Ovary (tissue), 9 donors: ENCODE results near the gene AOX1. TPM values are rescaled to one million over a fixed set of nuclear protein-coding genes. Genes with fewer than 3 reads are reported as not detected.

ENCODE experiments used
- DNase-seq, 5 donors: peaks; one replicate each; pipeline ENCODE4 v3.0.0-alpha.2; 2019 to 2020
- H3K27ac ChIP-seq, 2 donors: fragments of 200-600 bp; one replicate each; pipeline versions ENCODE4 v1.5.1 to v1.8.0; 2019 to 2022
- H3K27me3 ChIP-seq: fragments of 200-600 bp; one replicate; pipeline ENCODE4 v1.8.0; 2022
- H3K36me3 ChIP-seq: fragments of 200-600 bp; sonication (generic); one replicate; pipeline ENCODE4 v1.5.1; 2019
- H3K4me1 ChIP-seq: one replicate; pipeline ENCODE4 v1.8.1; 2013; ENCODE audit warnings: mild to moderate bottlenecking, moderate library complexity; ENCODE audit not compliant: insufficient read depth
- H3K4me3 ChIP-seq: fragments of 200-600 bp; sonication (generic); one replicate; pipeline ENCODE4 v1.5.1; 2017
- H3K9me3 ChIP-seq, 2 donors: fragments of 200-600 bp in 1 of 2; sonication (generic) in 1 of 2; one replicate each; pipeline versions ENCODE4 v1.5.1 to v1.8.1; 2013 to 2019; ENCODE audit warnings: mild to moderate bottlenecking in 1 of 2, moderate library complexity in 1 of 2
- EP300 ChIP-seq: sonication (generic); formaldehyde crosslinking; IDR thresholded peaks from one replicate; pipeline ENCODE4 v1.6.1; 2017; ENCODE audit warnings: antibody characterized with exemption
- POLR2A ChIP-seq: fragments of 450-650 bp; IDR thresholded peaks from one replicate; pipeline ENCODE4 v1.6.1; 2017; ENCODE audit warnings: antibody characterized with exemption, mild to moderate bottlenecking, moderate library complexity
- WGBS, 3 donors: extraction: QIAGEN DNeasy Blood & Tissue Kit in 1 of 3; methylation state at CpG; one replicate each; pipeline versions ENCODE4 v1.1.5 to v1.1.7; 2013 to 2017; 5-methylcytosine and 5-hydroxymethylcytosine counted together
- intact Hi-C, 4 donors: fragments of 100-400 bp; cut with DNase I; formaldehyde crosslinking; loops; one replicate each; pipeline versions ENCODE4 v1.11.0 to v1.15.1; 2022 to 2023
- polyA plus RNA-seq, 2 donors: library from polyadenylated mRNA; stranded (reverse); fragments of 200-250 nt in 1 of 2; fragments of 350-450 nt in 1 of 2; fragmentation: Illumina TruSeq in 1 of 2; extraction: RNeasy Lipid Tissue Mini Kit (QIAGEN cat#74804) in 1 of 2; gene quantifications; one replicate each; pipeline ENCODE4 v1.2.3, GENCODE V29; 2013 to 2014
- total RNA-seq, 7 donors: library from RNA; depleted of rRNA in 2 of 7; stranded (reverse); fragments of >200 nt in 2 of 7; fragmentation: NEBNext Ultra II Directional in 3 of 7; extraction: Animal tissue kit (Norgen Biotek cat#: 25700) in 3 of 7; gene quantifications; one replicate each; pipeline versions ENCODE4 v1.1.0 to v1.2.4, GENCODE V29; 2016 to 2023
- TF ChIP-seq, protein P1 (sequence below), 3 donors: fragments of 450-650 bp in 2 of 3; fragments of 200-600 bp in 1 of 3; IDR thresholded peaks; one replicate each; pipeline versions ENCODE4 v1.5.1 to v1.8.0; 2016 to 2022; ENCODE audit warnings: antibody characterized with exemption in 3 of 3, mild to moderate bottlenecking in 1 of 3
- donor health status: DM: no; HTN: no; CAD: no; lungs with moderate emphysema.
- donor health status: DM: no; HTN: no; CAD: no.
- donor health status: Bipolar disorder and iron deficiency.
- donor health status: DM: yes; HTN: yes; CAD: no.
- donor health status: DM: no; HTN: no; CAD: no.
- donor health status: DM: yes; HTN: yes; CAD: no.

Gene AOX1
- total and polyA plus RNA-seq, 9 donors: 29.1 to 105 (median 67.2) TPM

DNA sequence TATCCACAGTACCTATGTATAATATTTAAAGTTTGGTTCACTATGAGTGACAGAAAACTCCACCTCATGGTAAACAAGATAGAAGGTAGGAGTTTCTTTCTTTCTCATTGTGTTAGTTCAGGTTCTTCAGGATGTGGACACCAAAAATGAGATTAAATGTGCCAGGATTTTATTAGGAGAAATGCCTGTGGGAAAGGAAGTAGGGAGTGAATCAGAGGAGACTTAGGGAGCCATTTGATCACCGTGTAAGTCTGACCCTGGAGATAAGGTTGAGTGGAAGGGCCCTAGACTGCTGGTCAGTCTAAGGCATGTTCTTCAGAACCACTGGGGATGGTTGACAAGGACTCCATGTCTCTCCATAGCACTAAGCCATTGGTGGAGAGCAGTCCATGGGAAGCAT lies 8.1 kb downstream of the AOX1 start:
- H3K27ac ChIP-seq: no peak overlapping the region
- H3K9me3 ChIP-seq: no peaks in the 10 kb centered on the region
- peaks cover 2% of the 10 kb centered on the region for H3K4me1 ChIP-seq
- H3K36me3 ChIP-seq: no peaks in the 10 kb centered on the region
- H3K4me3 ChIP-seq: no peak overlapping the region
- no peaks in the 10 kb centered on the region for H3K27me3 ChIP-seq
- 59% methylated on average over 1 of the region's 1 CpG for WGBS, 3 donors
- intact Hi-C loops: loop anchor here in 1 of 4 donors (10.0 kb wide), 1 partner anchor 101 kb away; no protein-coding TSS in a partner anchor
- no peak for DNase-seq
- no peak for TF ChIP-seq EP300

DNA sequence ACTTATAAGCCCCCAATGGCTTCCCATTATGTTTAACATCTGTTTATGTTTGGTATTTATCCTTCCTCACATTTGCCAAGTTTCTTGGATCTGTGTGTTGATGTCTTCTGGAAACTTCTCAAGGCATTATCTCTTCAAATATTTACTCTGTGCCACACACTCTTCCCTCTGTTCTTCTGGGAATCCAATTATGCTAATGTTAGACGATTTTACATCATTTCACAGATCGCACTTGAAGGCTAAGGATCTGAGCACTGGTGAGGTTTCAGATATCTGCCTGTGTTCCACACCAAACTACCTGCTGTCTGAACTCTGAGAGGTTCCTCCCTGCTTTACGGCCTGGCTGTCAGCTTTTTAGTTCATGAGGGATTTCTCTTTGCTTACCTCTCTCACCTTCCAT lies 10.1 kb downstream of the AOX1 start:
- no peak overlapping the region for H3K27ac ChIP-seq
- no peaks in the 10 kb centered on the region for H3K27me3 ChIP-seq
- no peak for DNase-seq
- WGBS, 3 donors: 61 to 65% (median 61%) methylated on average over 3 of the region's 3 CpGs
- peaks cover 2% of the 10 kb centered on the region for H3K36me3 ChIP-seq
- H3K9me3 ChIP-seq: no peaks in the 10 kb centered on the region
- intact Hi-C loops: loop anchor here in 1 of 4 donors (10.0 kb wide), 1 partner anchor 99 kb away; no protein-coding TSS in a partner anchor
- TF ChIP-seq POLR2A (no peak), EP300 (no peak)
- no peak overlapping the region for H3K4me3 ChIP-seq
- no peaks in the 10 kb centered on the region for H3K4me1 ChIP-seq

- H3K27ac ChIP-seq: no peak overlapping the region
- intact Hi-C loops: loop anchor here in 1 of 4 donors (10.0 kb wide), 1 partner anchor 98 kb away; no protein-coding TSS in a partner anchor
- H3K9me3 ChIP-seq: no peaks in the 10 kb centered on the region
- peaks cover 2% of the 10 kb centered on the region for H3K36me3 ChIP-seq
- H3K27me3 ChIP-seq: no peaks in the 10 kb centered on the region
- 84 to 90% (median 87%) methylated on average over 5 of the region's 5 CpGs for WGBS, 3 donors
- H3K4me1 ChIP-seq: no peaks in the 10 kb centered on the region
- no peak for DNase-seq
- H3K4me3 ChIP-seq: no peak overlapping the region
- TF ChIP-seq POLR2A: no peak
- no peak for TF ChIP-seq EP300
- TF ChIP-seq, protein P1, sequence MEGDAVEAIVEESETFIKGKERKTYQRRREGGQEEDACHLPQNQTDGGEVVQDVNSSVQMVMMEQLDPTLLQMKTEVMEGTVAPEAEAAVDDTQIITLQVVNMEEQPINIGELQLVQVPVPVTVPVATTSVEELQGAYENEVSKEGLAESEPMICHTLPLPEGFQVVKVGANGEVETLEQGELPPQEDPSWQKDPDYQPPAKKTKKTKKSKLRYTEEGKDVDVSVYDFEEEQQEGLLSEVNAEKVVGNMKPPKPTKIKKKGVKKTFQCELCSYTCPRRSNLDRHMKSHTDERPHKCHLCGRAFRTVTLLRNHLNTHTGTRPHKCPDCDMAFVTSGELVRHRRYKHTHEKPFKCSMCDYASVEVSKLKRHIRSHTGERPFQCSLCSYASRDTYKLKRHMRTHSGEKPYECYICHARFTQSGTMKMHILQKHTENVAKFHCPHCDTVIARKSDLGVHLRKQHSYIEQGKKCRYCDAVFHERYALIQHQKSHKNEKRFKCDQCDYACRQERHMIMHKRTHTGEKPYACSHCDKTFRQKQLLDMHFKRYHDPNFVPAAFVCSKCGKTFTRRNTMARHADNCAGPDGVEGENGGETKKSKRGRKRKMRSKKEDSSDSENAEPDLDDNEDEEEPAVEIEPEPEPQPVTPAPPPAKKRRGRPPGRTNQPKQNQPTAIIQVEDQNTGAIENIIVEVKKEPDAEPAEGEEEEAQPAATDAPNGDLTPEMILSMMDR (IDR thresholded peaks at IDR 0.05): no peak
Measured at GRCh38 chr2:200596774-200597570, 11.2 kb downstream of the AOX1 start.

DNA sequence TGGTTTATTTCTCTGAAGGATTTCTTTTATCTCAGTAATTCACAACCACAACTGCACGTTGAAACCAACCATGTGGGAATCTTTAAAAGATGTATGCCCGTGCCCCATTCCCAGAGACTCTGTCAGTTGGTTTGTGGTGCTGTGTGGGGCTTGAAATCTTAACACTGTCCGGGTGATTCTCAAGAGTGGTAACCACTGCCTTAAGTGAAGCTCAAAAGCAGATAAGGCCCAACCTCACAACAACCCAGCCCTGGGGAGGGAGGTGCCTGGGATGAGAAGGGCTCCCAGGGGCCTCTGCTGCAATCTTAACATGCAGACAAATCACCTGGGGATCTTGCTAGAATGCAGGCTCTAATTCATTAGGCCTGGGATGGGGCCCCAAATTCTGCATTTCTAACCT lies 13.4 kb downstream of the AOX1 start:
- peaks cover 2% of the 10 kb centered on the region for H3K36me3 ChIP-seq
- no peak overlapping the region for H3K27ac ChIP-seq
- DNase-seq: no peak
- no peaks in the 10 kb centered on the region for H3K9me3 ChIP-seq
- intact Hi-C loops: loop anchor here in 1 of 4 donors (10.0 kb wide), 1 partner anchor 96 kb away; no protein-coding TSS in a partner anchor
- H3K27me3 ChIP-seq: no peaks in the 10 kb centered on the region
- TF ChIP-seq POLR2A: no peak
- TF ChIP-seq, protein P1 (IDR thresholded peaks at IDR 0.05): no peak
- WGBS, 3 donors: 78 to 89% (median 87%) methylated on average over 3 of the region's 3 CpGs
- no peaks in the 10 kb centered on the region for H3K4me1 ChIP-seq
- no peak overlapping the region for H3K4me3 ChIP-seq

- TF ChIP-seq POLR2A (no peak), EP300 (no peak)
- TF ChIP-seq, protein P1 (IDR thresholded peaks at IDR 0.05): no peak
- WGBS, 3 donors: 63 to 75% (median 69%) methylated on average over 7 of the region's 7 CpGs
- Histone ChIP-seq H3K4me1 (no peaks in the 10 kb centered on the region), H3K27me3 (no peaks in the 10 kb centered on the region), H3K4me3 (no peak overlapping the region), H3K9me3 (no peaks in the 10 kb centered on the region), H3K36me3 (peaks cover 2% of the 10 kb centered on the region), H3K27ac (no peak overlapping the region)
- no peak for DNase-seq
- intact Hi-C loops: no loop called here
Measured at GRCh38 chr2:200600549-200601225, 14.9 kb downstream of the AOX1 start.
